SK-N-MC (cell line): ENCODE results near the gene C9orf78.

Experiments used
- DNase-seq: peaks from one replicate; pipeline ENCODE4 v3.0.0-alpha.2; 2011; ENCODE audit warnings: low read depth, low spot score
- H3K27ac ChIP-seq: fragments of 200-600 bp; sonication (generic); 2 replicates; pipeline ENCODE4 v1.5.1; 2016; ENCODE audit warnings: mixed run types
- H3K36me3 ChIP-seq: fragments of 200-600 bp; sonication (generic); 2 replicates; pipeline ENCODE4 v1.6.1; 2017; ENCODE audit warnings: antibody characterized with exemption, low read length, mixed read lengths; ENCODE audit not compliant: insufficient read depth
- H3K4me3 ChIP-seq: fragments of 200-600 bp; sonication (generic); 2 replicates; pipeline ENCODE4 v1.5.1; 2016
- H3K9ac ChIP-seq: fragments of 200-600 bp; sonication (generic); 2 replicates; pipeline ENCODE4 v1.8.0; 2017; ENCODE audit warnings: mixed run types, mixed read lengths; ENCODE audit not compliant: insufficient read length
- H3K9me3 ChIP-seq: fragments of 200-600 bp; sonication (generic); 2 replicates; pipeline ENCODE4 v1.6.1; 2017; ENCODE audit warnings: low read depth, mild to moderate bottlenecking, antibody characterized with exemption, low read length, moderate library complexity, mixed read lengths
- EZH2 ChIP-seq: fragments of 200-600 bp; sonication (generic); IDR thresholded peaks from one replicate; pipeline ENCODE4 v1.6.1; 2017; ENCODE audit warnings: antibody characterized with exemption
- FOXP2 ChIP-seq: optimal IDR thresholded peaks from 2 replicates; pipeline ENCODE3; 2011; ENCODE audit warnings: mild to moderate bottlenecking, moderate library complexity; ENCODE audit not compliant: insufficient read depth; ENCODE audit errors: extremely low read length, control extremely low read depth
- POLR2AphosphoS5 ChIP-seq: IDR thresholded peaks from 2 replicates; pipeline ENCODE4 v1.6.1; 2012; ENCODE audit warnings: mild to moderate bottlenecking, low read depth, low read length, borderline replicate concordance

The C9orf78 gene

GRCh38 chr9:129813661-129814060 lies 21.4 kb downstream of the C9orf78 start:
- H3K27ac ChIP-seq: no peak overlapping the region
- H3K9ac ChIP-seq: no peak overlapping the region
- H3K9me3 ChIP-seq: no peaks in the 10 kb centered on the region
- TF ChIP-seq EZH2: no peak
- peaks cover 41% of the 10 kb centered on the region for H3K36me3 ChIP-seq
- H3K4me3 ChIP-seq: no peak overlapping the region
- DNase-seq: no peak

GRCh38 chr9:129812385-129812784 lies 22.7 kb downstream of the C9orf78 start:
- no peak overlapping the region for H3K27ac ChIP-seq
- no peak for TF ChIP-seq POLR2AphosphoS5
- TF ChIP-seq EZH2: no peak
- no peak for TF ChIP-seq FOXP2
- H3K36me3 ChIP-seq: peaks cover 37% of the 10 kb centered on the region; the same call in 1 of the 2 replicates
- H3K4me3 ChIP-seq: no peak overlapping the region
- no peaks in the 10 kb centered on the region for H3K9me3 ChIP-seq
- no peak overlapping the region for H3K9ac ChIP-seq
- DNase-seq: no peak

DNA sequence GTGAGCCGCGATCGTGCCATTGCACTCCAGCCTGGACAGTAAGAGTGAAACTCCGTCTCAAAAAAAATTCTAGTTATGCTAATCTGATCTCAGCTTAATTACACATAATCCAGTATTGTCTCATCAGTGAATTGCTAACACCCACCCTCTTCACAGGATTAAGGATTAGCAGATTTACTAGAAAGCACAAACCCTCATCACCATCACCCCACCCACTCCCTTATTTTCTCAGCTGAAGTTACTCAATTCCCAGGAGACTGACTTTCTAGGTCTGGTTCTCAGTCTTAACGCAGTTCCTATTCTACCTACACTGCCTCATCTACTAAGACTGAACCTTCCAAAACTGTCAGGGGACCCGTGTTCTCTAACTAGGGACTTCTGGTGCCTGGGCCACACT lies 23.1 kb downstream of the C9orf78 start:
- Histone ChIP-seq H3K9ac (no peak overlapping the region), H3K36me3 (peaks cover 39% of the 10 kb centered on the region; the same call in 1 of the 2 replicates)

GRCh38 chr9:129810788-129811187 lies 24.3 kb downstream of the C9orf78 start:
- no peak for DNase-seq
- Histone ChIP-seq H3K36me3 (peaks cover 42% of the 10 kb centered on the region), H3K9me3 (no peaks in the 10 kb centered on the region), H3K4me3 (no peak overlapping the region), H3K9ac (no peak overlapping the region), H3K27ac (peak overlapping the region; percentile 42; the same call in 1 of the 2 replicates)
- TF ChIP-seq EZH2 (no peak), POLR2AphosphoS5 (no peak), FOXP2 (no peak)

More for the DNA sequence above, 23.1 kb downstream of the C9orf78 start:
- DNase-seq: no peak
- TF ChIP-seq POLR2AphosphoS5: no peak
- H3K9me3 ChIP-seq: no peaks in the 10 kb centered on the region
- H3K27ac ChIP-seq: no peak overlapping the region
- H3K4me3 ChIP-seq: no peak overlapping the region

DNA sequence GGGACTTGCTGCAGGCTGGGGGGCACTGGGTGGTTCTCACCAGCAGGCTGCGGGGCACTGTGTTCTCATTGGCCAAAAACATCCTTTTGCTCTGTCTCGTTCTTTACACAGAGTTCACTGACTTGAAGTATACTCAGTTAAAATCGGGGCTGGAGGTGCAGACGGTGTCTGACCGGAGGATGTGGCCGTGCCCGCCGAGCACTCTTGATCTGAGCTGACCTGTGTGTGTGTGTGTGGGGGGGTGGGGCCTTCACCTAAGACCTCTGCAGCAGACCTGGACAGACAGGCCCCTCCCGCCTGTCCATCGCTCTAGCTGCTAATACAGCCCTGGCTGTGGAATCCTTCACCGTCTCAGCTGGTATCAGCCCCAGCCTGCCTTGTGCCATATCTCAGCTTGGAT lies 25.0 kb downstream of the C9orf78 start:
- no peak for TF ChIP-seq EZH2
- 0 out of 2 replicates have a peak, but pooled peaks have one; percentile 10 for TF ChIP-seq POLR2AphosphoS5
- Histone ChIP-seq H3K36me3 (peaks cover 48% of the 10 kb centered on the region), H3K27ac (no peak overlapping the region), H3K9me3 (no peaks in the 10 kb centered on the region), H3K9ac (no peak overlapping the region), H3K4me3 (no peak overlapping the region)
- DNase-seq: no peak

GRCh38 chr9:129809346-129809745 lies 25.7 kb downstream of the C9orf78 start:
- no peak for DNase-seq
- Histone ChIP-seq H3K9me3 (no peaks in the 10 kb centered on the region), H3K27ac (0 out of 2 replicates have a peak overlapping the region, but pooled peaks have one; percentile 38), H3K9ac (no peak overlapping the region), H3K36me3 (peaks cover 50% of the 10 kb centered on the region), H3K4me3 (no peak overlapping the region)
- no peak for TF ChIP-seq EZH2
- no peak; the same call in 1 of the 2 replicates for TF ChIP-seq POLR2AphosphoS5
- no peak for TF ChIP-seq FOXP2

- no peaks in the 10 kb centered on the region for H3K9me3 ChIP-seq
- H3K36me3 ChIP-seq: peaks cover 51% of the 10 kb centered on the region
- TF ChIP-seq POLR2AphosphoS5: no peak
- no peak for TF ChIP-seq EZH2
- no peak for TF ChIP-seq FOXP2
- H3K27ac ChIP-seq: no peak overlapping the region
- no peak overlapping the region for H3K4me3 ChIP-seq
- no peak for DNase-seq
- no peak overlapping the region for H3K9ac ChIP-seq
Measured at GRCh38 chr9:129806061-129806460, 29.0 kb downstream of the C9orf78 start.

DNA sequence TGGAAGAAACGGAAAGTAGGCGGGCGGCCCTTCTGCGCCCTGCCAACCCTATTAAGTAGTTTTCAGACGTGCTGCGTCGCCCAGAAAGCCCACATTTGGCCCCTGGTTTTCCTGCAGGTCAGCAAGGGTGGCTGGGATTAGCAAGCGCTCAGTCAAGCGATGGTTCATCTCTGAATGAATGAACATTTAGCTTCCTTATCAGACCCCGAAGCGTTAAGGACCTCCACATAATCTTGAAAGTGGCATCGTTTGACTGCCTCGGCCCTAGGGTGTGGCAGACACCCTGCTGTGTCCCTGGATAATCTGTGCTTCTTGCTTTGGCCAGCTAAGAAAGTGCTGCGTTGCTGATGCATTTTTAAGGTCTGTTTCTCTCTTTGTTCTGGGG lies 31.4 kb downstream of the C9orf78 start:
- Histone ChIP-seq H3K9ac (peak overlapping the region; percentile 83), H3K9me3 (no peaks in the 10 kb centered on the region), H3K36me3 (peaks cover 32% of the 10 kb centered on the region), H3K4me3 (peak overlapping the region; percentile 97), H3K27ac (no peak overlapping the region)
- TF ChIP-seq EZH2 (no peak), POLR2AphosphoS5 (no peak)
- no peak for DNase-seq

- peak within 1 kb of the TSS; percentile 57; the same call in 1 of the 2 replicates for H3K27ac ChIP-seq
- H3K9me3 ChIP-seq: no peaks in the 10 kb centered on the region
- peak; percentile 35 for DNase-seq
- H3K36me3 ChIP-seq: peaks cover 32% of the 10 kb centered on the region
- peak within 1 kb of the TSS; percentile 83 for H3K9ac ChIP-seq
- TF ChIP-seq EZH2 (no peak), FOXP2 (peak; percentile 51), POLR2AphosphoS5 (peak; percentile 89)
- H3K4me3 ChIP-seq: peak within 1 kb of the TSS; percentile 97
Measured at GRCh38 chr9:129802833-129803675, 32.0 kb downstream of the C9orf78 start, which contains the start of gene TOR1B. TOR1B (plus strand) TSS chr9:129803184; CDS start chr9:129803213, 29 bp downstream.
